ENCODE measurements around the gene SLC29A3. TPM values are rescaled to one million over a fixed set of nuclear protein-coding genes. Genes with fewer than 3 reads are reported as not detected.

SLC29A3 gene
- total and polyA plus RNA-seq, 2 donors (not counting 1 experiment from before 2014, with no cell fraction given): 0.90 to 2.3 TPM

DNA sequence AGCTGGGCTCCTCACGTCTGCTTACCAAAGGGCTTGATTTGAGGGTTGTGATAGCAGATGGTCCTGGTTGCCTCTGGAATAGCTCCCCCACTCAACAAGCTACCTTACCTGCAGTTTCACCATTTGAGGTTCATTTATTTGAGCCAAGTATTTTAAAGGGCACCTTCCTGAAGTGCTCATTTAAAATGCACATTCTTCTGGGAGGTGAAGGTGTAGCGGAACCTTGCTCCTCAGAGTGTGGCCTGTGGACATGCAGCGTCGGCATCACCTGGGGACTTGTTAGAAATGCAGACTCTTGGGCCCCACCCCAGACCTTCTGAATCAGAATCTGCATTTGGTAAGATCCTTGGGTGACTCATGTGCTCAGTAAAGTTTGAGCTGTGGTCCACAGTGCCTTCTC is 79.9 kb downstream of the SLC29A3 start:
- DNase-seq (ENCODE audit: low read depth in 2 of 2): no peak
- H3K9ac ChIP-seq (ENCODE audit: insufficient read depth, low read length): no peak overlapping the region
- TF ChIP-seq EZH2 (IDR thresholded peaks at IDR 0.05; ENCODE audit: low read length, missing control alignments): no peak
- TF ChIP-seq, protein P1, sequence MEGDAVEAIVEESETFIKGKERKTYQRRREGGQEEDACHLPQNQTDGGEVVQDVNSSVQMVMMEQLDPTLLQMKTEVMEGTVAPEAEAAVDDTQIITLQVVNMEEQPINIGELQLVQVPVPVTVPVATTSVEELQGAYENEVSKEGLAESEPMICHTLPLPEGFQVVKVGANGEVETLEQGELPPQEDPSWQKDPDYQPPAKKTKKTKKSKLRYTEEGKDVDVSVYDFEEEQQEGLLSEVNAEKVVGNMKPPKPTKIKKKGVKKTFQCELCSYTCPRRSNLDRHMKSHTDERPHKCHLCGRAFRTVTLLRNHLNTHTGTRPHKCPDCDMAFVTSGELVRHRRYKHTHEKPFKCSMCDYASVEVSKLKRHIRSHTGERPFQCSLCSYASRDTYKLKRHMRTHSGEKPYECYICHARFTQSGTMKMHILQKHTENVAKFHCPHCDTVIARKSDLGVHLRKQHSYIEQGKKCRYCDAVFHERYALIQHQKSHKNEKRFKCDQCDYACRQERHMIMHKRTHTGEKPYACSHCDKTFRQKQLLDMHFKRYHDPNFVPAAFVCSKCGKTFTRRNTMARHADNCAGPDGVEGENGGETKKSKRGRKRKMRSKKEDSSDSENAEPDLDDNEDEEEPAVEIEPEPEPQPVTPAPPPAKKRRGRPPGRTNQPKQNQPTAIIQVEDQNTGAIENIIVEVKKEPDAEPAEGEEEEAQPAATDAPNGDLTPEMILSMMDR (conservative IDR thresholded peaks at IDR 0.05 in 1 of 2, IDR thresholded peaks at IDR 0.05 in 1 of 2; ENCODE audit: low read depth in 1 of 2, low read length in 2 of 2): no peak
- peaks cover 44% of the 10 kb centered on the region for H3K27me3 ChIP-seq (ENCODE audit: control insufficient read depth, insufficient read depth, low read length)
- no peak overlapping the region for H3K4me3 ChIP-seq (replicated peaks in 1 of 4; ENCODE audit: control extremely low read depth in 1 of 4, insufficient read depth in 1 of 4, low read depth in 3 of 4, low read length in 4 of 4)
- no peaks in the 10 kb centered on the region for H3K79me2 ChIP-seq (ENCODE audit: control insufficient read depth, insufficient read depth, low read length)
- H3K4me2 ChIP-seq (ENCODE audit: extremely low read depth, insufficient read depth, low read length): no peak overlapping the region
- no peaks in the 10 kb centered on the region for H3K4me1 ChIP-seq (ENCODE audit: control insufficient read depth, extremely low read depth, insufficient read depth, low read length)
- no peaks in the 10 kb centered on the region for H4K20me1 ChIP-seq (ENCODE audit: control insufficient read depth, extremely low read depth, insufficient read depth, low read length)
- no peaks in the 10 kb centered on the region for H3K36me3 ChIP-seq (ENCODE audit: control insufficient read depth, insufficient read depth, low read length)
- no peak overlapping the region for H2AFZ ChIP-seq (ENCODE audit: low read length)
- no peaks in the 10 kb centered on the region for H3K9me3 ChIP-seq (ENCODE audit: control insufficient read depth, insufficient read depth, low read depth, low read length)
- H3K27ac ChIP-seq (ENCODE audit: insufficient read depth, low read length): no peak overlapping the region

DNA sequence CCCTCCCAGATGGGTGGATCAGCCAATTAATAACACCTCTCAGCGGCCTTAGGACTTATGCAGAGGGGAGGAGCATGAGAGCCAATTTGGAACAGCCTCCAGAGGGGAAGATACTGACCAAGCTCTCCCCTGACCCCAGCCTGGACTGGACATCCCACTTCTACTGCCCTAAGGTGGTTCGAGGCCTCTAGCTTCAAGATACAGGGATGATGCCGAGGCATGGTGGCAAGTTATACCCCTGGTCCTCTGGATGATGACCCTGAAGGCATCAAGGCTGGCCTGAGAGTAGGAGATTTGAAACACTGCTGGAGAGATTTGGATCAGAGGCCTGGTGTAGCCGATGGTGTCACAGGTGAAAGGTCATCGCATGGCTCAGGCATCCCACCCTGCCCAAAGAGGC is 80.9 kb downstream of the SLC29A3 start:
- H3K79me2 ChIP-seq (ENCODE audit: control insufficient read depth, insufficient read depth, low read length): no peaks in the 10 kb centered on the region
- H2AFZ ChIP-seq (ENCODE audit: low read length): no peak overlapping the region
- no peak overlapping the region for H3K4me3 ChIP-seq (replicated peaks in 1 of 4; ENCODE audit: control extremely low read depth in 1 of 4, insufficient read depth in 1 of 4, low read depth in 3 of 4, low read length in 4 of 4)
- TF ChIP-seq, protein P1 (conservative IDR thresholded peaks at IDR 0.05 in 1 of 2, IDR thresholded peaks at IDR 0.05 in 1 of 2; ENCODE audit: low read depth in 1 of 2, low read length in 2 of 2): no peak
- TF ChIP-seq EZH2 (IDR thresholded peaks at IDR 0.05; ENCODE audit: low read length, missing control alignments): no peak
- no peak overlapping the region for H3K9ac ChIP-seq (ENCODE audit: insufficient read depth, low read length)
- no peak overlapping the region for H3K4me2 ChIP-seq (ENCODE audit: extremely low read depth, insufficient read depth, low read length)
- DNase-seq (ENCODE audit: low read depth in 2 of 2): no peak
- no peaks in the 10 kb centered on the region for H3K9me3 ChIP-seq (ENCODE audit: control insufficient read depth, insufficient read depth, low read depth, low read length)
- H4K20me1 ChIP-seq (ENCODE audit: control insufficient read depth, extremely low read depth, insufficient read depth, low read length): no peaks in the 10 kb centered on the region
- peaks cover 43% of the 10 kb centered on the region for H3K27me3 ChIP-seq (ENCODE audit: control insufficient read depth, insufficient read depth, low read length)
- no peak overlapping the region for H3K27ac ChIP-seq (ENCODE audit: insufficient read depth, low read length)
- H3K36me3 ChIP-seq (ENCODE audit: control insufficient read depth, insufficient read depth, low read length): no peaks in the 10 kb centered on the region
- H3K4me1 ChIP-seq (ENCODE audit: control insufficient read depth, extremely low read depth, insufficient read depth, low read length): no peaks in the 10 kb centered on the region

DNA sequence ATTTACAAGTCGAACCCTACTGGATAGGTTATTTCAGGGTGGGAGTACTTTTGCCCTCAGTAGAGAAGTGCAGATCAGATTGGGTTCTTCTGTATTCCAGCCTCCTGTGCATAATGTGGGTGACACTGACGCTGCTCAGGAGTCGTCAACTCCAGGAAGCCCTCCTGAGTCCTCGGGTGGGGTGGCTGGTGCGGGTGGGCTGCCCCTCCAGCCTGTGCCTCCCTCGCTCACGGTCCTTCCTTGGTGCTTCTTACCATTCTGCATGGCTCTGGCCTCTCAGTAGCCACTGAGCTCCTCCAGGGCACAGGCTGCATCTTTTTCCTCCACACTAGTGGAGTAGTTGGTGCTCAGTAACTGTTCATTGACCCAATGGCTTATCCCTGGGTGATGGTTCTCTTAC is 82.0 kb downstream of the SLC29A3 start:
- H3K27ac ChIP-seq (ENCODE audit: insufficient read depth, low read length): no peak overlapping the region
- TF ChIP-seq EZH2 (IDR thresholded peaks at IDR 0.05; ENCODE audit: low read length, missing control alignments): no peak
- TF ChIP-seq, protein P1 (conservative IDR thresholded peaks at IDR 0.05 in 1 of 2, IDR thresholded peaks at IDR 0.05 in 1 of 2; ENCODE audit: low read depth in 1 of 2, low read length in 2 of 2): no peak
- H3K27me3 ChIP-seq (ENCODE audit: control insufficient read depth, insufficient read depth, low read length): peaks cover 32% of the 10 kb centered on the region

More for the DNA sequence above, 82.0 kb downstream of the SLC29A3 start:
- no peak overlapping the region for H3K4me3 ChIP-seq (replicated peaks in 1 of 4; ENCODE audit: control extremely low read depth in 1 of 4, insufficient read depth in 1 of 4, low read depth in 3 of 4, low read length in 4 of 4)
- no peaks in the 10 kb centered on the region for H3K36me3 ChIP-seq (ENCODE audit: control insufficient read depth, insufficient read depth, low read length)
- no peaks in the 10 kb centered on the region for H4K20me1 ChIP-seq (ENCODE audit: control insufficient read depth, extremely low read depth, insufficient read depth, low read length)
- no peaks in the 10 kb centered on the region for H3K79me2 ChIP-seq (ENCODE audit: control insufficient read depth, insufficient read depth, low read length)
- H3K4me1 ChIP-seq (ENCODE audit: control insufficient read depth, extremely low read depth, insufficient read depth, low read length): no peaks in the 10 kb centered on the region
- no peaks in the 10 kb centered on the region for H3K9me3 ChIP-seq (ENCODE audit: control insufficient read depth, insufficient read depth, low read depth, low read length)
- no peak for DNase-seq (ENCODE audit: low read depth in 2 of 2)
- no peak overlapping the region for H3K4me2 ChIP-seq (ENCODE audit: extremely low read depth, insufficient read depth, low read length)
- no peak overlapping the region for H2AFZ ChIP-seq (ENCODE audit: low read length)
- H3K9ac ChIP-seq (ENCODE audit: insufficient read depth, low read length): no peak overlapping the region
